Sigmoid colon (tissue), 7 donors: Measurements from ENCODE around the gene PRG3. TPM values are rescaled to one million over a fixed set of nuclear protein-coding genes. Genes with fewer than 3 reads are reported as not detected.

Source experiments
- DNase-seq: peaks from one replicate; pipeline ENCODE4 v3.0.0-alpha.2; 2019
- H3K27ac ChIP-seq, 4 donors: fragments of 200-600 bp; sonication (generic); one replicate each; pipeline ENCODE4 v1.5.1; 2016 to 2019; ENCODE audit warnings: mild to moderate bottlenecking in 1 of 4
- H3K27me3 ChIP-seq, 3 donors: fragments of 200-600 bp; sonication (generic); one replicate each; pipeline ENCODE4 v1.5.1; 2019; ENCODE audit warnings: mild to moderate bottlenecking in 1 of 3
- H3K36me3 ChIP-seq, 4 donors: fragments of 200-600 bp; sonication (generic); one replicate each; pipeline ENCODE4 v1.5.1; 2016 to 2019
- H3K4me1 ChIP-seq, 4 donors: fragments of 200-600 bp; sonication (generic); one replicate each; pipeline ENCODE4 v1.5.1; 2017 to 2019
- H3K4me3 ChIP-seq, 4 donors: fragments of 200-600 bp; sonication (generic); one replicate each; pipeline ENCODE4 v1.5.1; 2017 to 2019; ENCODE audit warnings: mild to moderate bottlenecking in 2 of 4, moderate library complexity in 1 of 4
- H3K9me3 ChIP-seq, 4 donors: fragments of 200-600 bp in 3 of 4; sonication (generic) in 3 of 4; one replicate each; pipeline versions ENCODE4 v1.5.1 to v1.6.1; 2013 to 2019
- CTCF ChIP-seq, 4 experiments: fragments of 450-650 bp in 3 of 4; fragments of 200-600 bp in 1 of 4; IDR thresholded peaks; one replicate each; pipeline ENCODE4 v1.5.1; 2016 to 2019; ENCODE audit warnings: antibody characterized with exemption in 4 of 4, mild to moderate bottlenecking in 3 of 4, moderate library complexity in 2 of 4
- EP300 ChIP-seq, 4 donors: sonication (generic); formaldehyde crosslinking; IDR thresholded peaks; one replicate each; pipeline ENCODE4 v1.6.1; 2017; ENCODE audit warnings: antibody characterized with exemption in 4 of 4
- POLR2A ChIP-seq, 2 donors: fragments of 450-650 bp; IDR thresholded peaks; one replicate each; pipeline ENCODE4 v1.6.1; 2016; ENCODE audit warnings: antibody characterized with exemption in 2 of 2, mild to moderate bottlenecking in 2 of 2, moderate library complexity in 2 of 2
- POLR2AphosphoS5 ChIP-seq, 4 donors: sonication (generic); formaldehyde crosslinking; IDR thresholded peaks; one replicate each; pipeline ENCODE4 v1.6.1; 2017; ENCODE audit warnings: antibody characterized with exemption in 4 of 4
- whole genome bisulfite sequencing, 2 donors: extraction: QIAGEN DNeasy Blood & Tissue Kit; methylation state at CpG; one replicate each; pipeline ENCODE4 v1.1.7; 2013; 5-methylcytosine and 5-hydroxymethylcytosine counted together
- intact Hi-C: fragments of 100-400 bp; cut with DNase I; formaldehyde crosslinking; loops from one replicate; pipeline ENCODE4 v1.15.1; 2023
- polyA plus RNA-seq, 3 donors: library from polyadenylated mRNA; stranded (reverse); fragments of 200-250 nt; gene quantifications; one replicate each; pipeline ENCODE4 v1.2.3, GENCODE V29; 2013
- total RNA-seq, 4 donors: library from RNA; depleted of rRNA; stranded (reverse); fragments of >200 nt; gene quantifications; one replicate each; pipeline ENCODE4 v1.1.0, GENCODE V29; 2016
- donor health status: healthy with polysubstance abuse.
- donor health status: Bipolar disorder and iron deficiency.
- donor health status: healthy.

PRG3 gene
- total and polyA plus RNA-seq, 7 donors: not detected

- TF ChIP-seq EP300 (IDR thresholded peaks at IDR 0.05): no peak
- TF ChIP-seq CTCF (IDR thresholded peaks at IDR 0.05): peak in 3 of 4 experiments; percentile 31 to 84 (median 46)
- intact Hi-C loops: loop anchor here (2.0 to 5.0 kb wide), 2 partner anchors 87 to 181 kb away; no protein-coding TSS in a partner anchor
- H3K4me3 ChIP-seq: no peak overlapping the region
- H3K9me3 ChIP-seq: no peaks in the 10 kb centered on the region
- whole genome bisulfite sequencing, 2 donors: 16 to 24% methylated on average over 11 of the region's 11 CpGs
- H3K4me1 ChIP-seq: peaks cover 0 to 7% (median 5%) of the 10 kb centered on the region in 4 donors
- DNase-seq: peak; percentile 80
- H3K36me3 ChIP-seq: no peaks in the 10 kb centered on the region
- peaks cover 0 to 4% (median 0%) of the 10 kb centered on the region in 3 donors for H3K27me3 ChIP-seq
- no peak overlapping the region for H3K27ac ChIP-seq
Measured at GRCh38 chr11:57345555-57346211, 35.3 kb downstream of the PRG3 start.

GRCh38 chr11:57344826-57345225 lies 36.1 kb downstream of the PRG3 start:
- intact Hi-C loops: loop anchor here (2.0 to 5.0 kb wide), 2 partner anchors 87 to 182 kb away; no protein-coding TSS in a partner anchor

DNA sequence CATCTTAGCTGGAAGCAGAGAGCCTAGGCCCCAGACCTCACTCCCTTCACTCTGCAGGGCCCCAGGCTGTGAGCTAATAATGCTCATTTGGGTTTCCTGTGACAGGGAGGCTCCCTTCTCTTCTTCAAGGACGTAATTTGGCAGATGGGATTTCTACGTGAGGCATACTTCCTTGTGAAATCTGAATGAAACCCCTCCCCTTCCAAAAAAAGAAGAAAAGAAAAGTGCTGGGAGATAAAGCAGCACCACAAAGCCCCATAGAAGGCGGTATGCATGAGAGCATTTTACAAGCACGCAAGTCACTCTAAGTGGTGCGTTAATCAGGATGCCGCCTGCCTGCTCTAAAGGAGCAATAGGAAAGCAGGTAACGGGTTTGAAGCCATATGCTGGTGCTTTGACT lies 37.1 kb downstream of the PRG3 start:
- DNase-seq: no peak
- H3K36me3 ChIP-seq: no peaks in the 10 kb centered on the region
- no peak overlapping the region for H3K4me3 ChIP-seq
- H3K4me1 ChIP-seq: no peaks in the 10 kb centered on the region
- TF ChIP-seq POLR2AphosphoS5 (IDR thresholded peaks at IDR 0.05) (no peak), POLR2A (IDR thresholded peaks at IDR 0.05) (no peak), CTCF (IDR thresholded peaks at IDR 0.05) (no peak), EP300 (IDR thresholded peaks at IDR 0.05) (no peak)
- H3K27ac ChIP-seq: no peak overlapping the region
- intact Hi-C loops: loop anchor here (2.0 kb wide), 1 partner anchor 183 kb away; no protein-coding TSS in a partner anchor
- peaks cover 0 to 4% (median 0%) of the 10 kb centered on the region in 3 donors for H3K27me3 ChIP-seq
- no peaks in the 10 kb centered on the region for H3K9me3 ChIP-seq
- WGBS, 2 donors: 82 to 85% methylated on average over 7 of the region's 7 CpGs

More at GRCh38 chr11:57344826-57345225, 36.1 kb downstream of the PRG3 start:
- H3K4me1 ChIP-seq: peaks cover 0 to 4% (median 3%) of the 10 kb centered on the region in 4 donors
- 93 to 96% methylated on average over 10 of the region's 10 CpGs for WGBS, 2 donors
- no peak for DNase-seq
- no peak overlapping the region for H3K27ac ChIP-seq
- no peak overlapping the region for H3K4me3 ChIP-seq
- peaks cover 0 to 4% (median 0%) of the 10 kb centered on the region in 3 donors for H3K27me3 ChIP-seq
- TF ChIP-seq EP300 (IDR thresholded peaks at IDR 0.05) (no peak), CTCF (IDR thresholded peaks at IDR 0.05) (no peak), POLR2AphosphoS5 (IDR thresholded peaks at IDR 0.05) (no peak), POLR2A (IDR thresholded peaks at IDR 0.05) (no peak)
- H3K9me3 ChIP-seq: no peaks in the 10 kb centered on the region
- no peaks in the 10 kb centered on the region for H3K36me3 ChIP-seq

- no peak for DNase-seq
- intact Hi-C loops: no loop called here
- H3K27me3 ChIP-seq: peaks cover 0 to 4% (median 0%) of the 10 kb centered on the region in 3 donors
Measured at GRCh38 chr11:57342702-57343101, 38.2 kb downstream of the PRG3 start.

More at GRCh38 chr11:57342702-57343101, 38.2 kb downstream of the PRG3 start:
- WGBS, 2 donors: 85 to 87% methylated on average over 11 of the region's 11 CpGs
- Histone ChIP-seq H3K4me3 (no peak overlapping the region), H3K27ac (no peak overlapping the region), H3K36me3 (no peaks in the 10 kb centered on the region), H3K4me1 (no peaks in the 10 kb centered on the region), H3K9me3 (no peaks in the 10 kb centered on the region)
- no peak for TF ChIP-seq POLR2A (IDR thresholded peaks at IDR 0.05)
- TF ChIP-seq POLR2AphosphoS5 (IDR thresholded peaks at IDR 0.05): no peak
- no peak for TF ChIP-seq EP300 (IDR thresholded peaks at IDR 0.05)
- TF ChIP-seq CTCF (IDR thresholded peaks at IDR 0.05): no peak
